ENCODE results near the gene KCNJ5. TPM values are rescaled to one million over a fixed set of nuclear protein-coding genes. Genes with fewer than 3 reads are reported as not detected.

Gene KCNJ5
- polyA plus RNA-seq, 1 experiment = not detected

DNA sequence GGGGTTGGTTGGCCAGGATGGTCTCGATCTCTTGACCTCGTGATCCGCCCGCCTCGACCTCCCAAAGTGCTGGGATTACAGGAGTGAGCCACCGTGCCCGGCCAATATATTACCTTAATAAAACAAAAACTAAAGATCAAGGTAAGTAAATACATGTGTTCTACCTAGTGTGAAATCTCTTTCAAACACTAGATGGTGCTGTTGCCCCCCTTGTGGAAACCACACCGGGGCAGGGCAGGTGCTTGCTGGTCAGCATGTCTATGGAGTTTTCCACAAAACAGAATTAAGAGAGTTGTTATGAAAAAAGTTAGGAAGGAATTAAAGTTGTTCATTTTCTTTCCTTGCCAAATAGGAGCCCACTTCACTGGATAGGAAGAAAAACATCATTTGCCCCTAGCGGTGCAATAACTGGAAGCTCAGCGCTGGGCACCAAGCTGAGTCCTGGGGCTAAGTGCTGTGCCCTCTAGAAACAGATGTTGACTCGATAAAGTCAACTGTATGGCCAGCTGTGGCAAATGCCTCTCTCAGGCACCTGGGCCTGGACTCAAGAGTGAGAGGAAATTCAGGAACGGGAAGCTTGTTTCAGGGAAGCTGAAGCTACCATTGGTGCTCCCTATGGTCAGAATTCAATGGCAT, 6.3 kb upstream of the KCNJ5 start:
- peak; percentile 77 for TF ChIP-seq CTCF (IDR thresholded peaks at IDR 0.05; ENCODE audit: insufficient read depth, low read depth, low read length)
- peak; percentile 14 for DNase-seq (ENCODE audit: low read depth)
- CTCF ChIA-PET = interaction anchor here (0.6 to 11.0 kb wide), 32 partner anchors 8 to 734 kb away, joined by 3 to 253 read pairs (median 5); partner anchors contain the start of gene TP53AIP1
- POLR2A ChIA-PET = interaction anchor here (0.8 kb wide), 1 partner anchor 72 kb away, joined by 3 read pairs; no protein-coding TSS in a partner anchor
- no peak overlapping the region for H3K4me3 ChIP-seq (ENCODE audit: low read depth, low read length)
- H3K36me3 ChIP-seq (ENCODE audit: control insufficient read depth, insufficient read depth, low read length) = no peaks in the 10 kb centered on the region
- peaks cover 26% of the 10 kb centered on the region for H3K27me3 ChIP-seq (ENCODE audit: control insufficient read depth, insufficient read depth, low read length)

DNA sequence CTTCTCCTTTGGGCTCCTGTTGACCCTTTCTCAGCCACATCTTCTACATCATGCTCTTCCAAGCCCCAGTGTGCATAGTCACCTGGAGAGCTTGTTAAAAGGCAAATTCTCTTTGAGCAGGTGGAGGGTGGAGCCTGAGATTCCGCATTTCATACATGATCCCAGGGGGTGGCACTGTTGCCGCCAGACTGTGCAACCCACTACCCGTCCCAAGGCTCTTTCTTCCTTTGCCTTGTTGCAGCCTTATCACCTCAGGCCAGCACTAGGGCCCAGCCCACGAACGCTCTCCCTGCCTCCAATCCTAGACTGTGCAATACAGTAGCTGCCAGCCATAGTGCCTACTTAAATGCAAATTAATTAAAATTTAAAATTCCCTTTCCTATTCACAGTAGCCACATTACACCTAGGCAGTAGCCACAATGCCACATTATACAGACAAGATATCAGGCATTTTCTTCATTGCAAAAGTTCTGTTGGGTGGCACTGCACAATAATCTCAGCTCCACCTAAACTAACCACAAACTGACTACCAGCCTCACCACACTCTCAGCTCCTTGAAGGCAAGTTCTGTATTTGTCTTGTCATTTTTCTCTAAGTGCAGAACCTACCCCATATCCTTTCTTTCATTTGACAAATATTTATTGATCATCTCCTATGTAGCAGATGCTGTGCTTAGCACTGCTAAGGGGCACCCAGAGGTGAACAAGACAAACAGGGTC, 4.6 kb upstream of the KCNJ5 start:
- ChIA-PET CTCF (interaction anchor here (1.0 to 11.0 kb wide), 10 partner anchors 12 to 714 kb away, joined by 3 to 253 read pairs (median 28); partner anchors contain the start of gene TP53AIP1), POLR2A (no interaction called here)

DNA sequence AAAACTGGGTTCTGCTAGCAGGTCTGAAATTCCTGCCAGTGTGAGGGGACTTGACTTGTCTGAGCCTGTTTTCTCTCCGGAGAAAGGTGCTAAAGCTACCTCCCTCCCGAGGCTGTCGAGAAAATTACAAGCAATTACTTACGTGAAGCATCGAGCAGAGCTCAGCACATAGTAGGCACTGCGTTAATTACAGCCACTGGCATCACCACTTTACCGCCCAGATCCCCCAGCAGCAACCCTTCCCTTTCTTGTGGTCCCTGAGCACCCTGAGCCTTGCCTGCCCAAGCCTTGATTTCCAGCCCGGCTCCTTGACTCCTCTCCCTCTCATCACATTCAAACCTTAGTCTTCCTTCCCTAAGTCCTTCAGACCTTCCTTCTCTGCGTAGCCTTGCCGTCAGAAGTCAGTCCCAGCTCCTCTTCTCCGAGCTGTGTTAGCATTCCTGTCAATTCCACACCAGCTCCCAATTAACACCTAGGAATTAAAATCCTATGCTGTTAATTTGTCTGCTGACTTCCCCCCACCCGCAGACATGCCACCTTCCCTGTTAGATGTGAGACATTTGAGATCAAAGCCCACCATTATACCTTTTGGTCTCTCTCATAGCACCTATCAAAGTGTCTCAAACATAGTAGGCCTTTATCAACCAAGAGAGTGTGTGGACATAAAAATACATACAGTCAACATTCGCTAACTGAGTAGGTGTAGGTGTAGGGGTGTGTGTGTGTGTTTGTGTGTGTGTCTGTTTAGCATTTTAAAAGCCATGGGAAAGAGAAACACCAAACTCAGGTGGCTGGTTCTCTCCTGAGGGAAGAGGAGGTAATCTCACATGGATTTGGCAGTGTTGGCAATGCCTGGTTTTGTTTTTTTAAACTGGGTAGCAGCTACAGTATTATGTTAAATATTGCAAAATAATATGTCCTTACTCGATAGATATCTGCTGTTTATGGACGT, 2.8 kb upstream of the KCNJ5 start:
- no peak overlapping the region for H3K4me3 ChIP-seq (ENCODE audit: low read depth, low read length)
- POLR2A ChIA-PET = no interaction called here

More for the DNA sequence above, 4.6 kb upstream of the KCNJ5 start:
- TF ChIP-seq CTCF (IDR thresholded peaks at IDR 0.05; ENCODE audit: insufficient read depth, low read depth, low read length) = peak; percentile 25; the same call in 1 of the 2 replicates
- H3K36me3 ChIP-seq (ENCODE audit: control insufficient read depth, insufficient read depth, low read length) = no peaks in the 10 kb centered on the region
- peaks cover 29% of the 10 kb centered on the region for H3K27me3 ChIP-seq (ENCODE audit: control insufficient read depth, insufficient read depth, low read length)
- DNase-seq (ENCODE audit: low read depth) = no peak
- no peak overlapping the region for H3K4me3 ChIP-seq (ENCODE audit: low read depth, low read length)

GRCh38 chr11:128889657-128890213, 1.4 kb upstream of the KCNJ5 start:
- CTCF ChIA-PET = interaction anchor here (1.0 to 11.0 kb wide), 3 partner anchors 10 to 67 kb away, joined by 5 to 253 read pairs (median 23); no protein-coding TSS in a partner anchor
- H3K36me3 ChIP-seq (ENCODE audit: control insufficient read depth, insufficient read depth, low read length) = no peaks in the 10 kb centered on the region
- peaks cover 32% of the 10 kb centered on the region for H3K27me3 ChIP-seq (ENCODE audit: control insufficient read depth, insufficient read depth, low read length)
- no peak for TF ChIP-seq CTCF (IDR thresholded peaks at IDR 0.05; ENCODE audit: insufficient read depth, low read depth, low read length)
- H3K4me3 ChIP-seq (ENCODE audit: low read depth, low read length) = no peak overlapping the region
- no peak for DNase-seq (ENCODE audit: low read depth)
- POLR2A ChIA-PET = interaction anchor here (0.8 kb wide), 1 partner anchor 67 kb away, joined by 3 read pairs; no protein-coding TSS in a partner anchor

More for the DNA sequence above, 2.8 kb upstream of the KCNJ5 start:
- Histone ChIP-seq H3K36me3 (ENCODE audit: control insufficient read depth, insufficient read depth, low read length) (no peaks in the 10 kb centered on the region), H3K27me3 (ENCODE audit: control insufficient read depth, insufficient read depth, low read length) (peaks cover 33% of the 10 kb centered on the region)
- CTCF ChIA-PET = interaction anchor here (1.0 to 11.0 kb wide), 3 partner anchors 15 to 68 kb away, joined by 5 to 253 read pairs (median 6); no protein-coding TSS in a partner anchor
- no peak for TF ChIP-seq CTCF (IDR thresholded peaks at IDR 0.05; ENCODE audit: insufficient read depth, low read depth, low read length)
- DNase-seq (ENCODE audit: low read depth) = no peak

All from BJ (cell line).